HG02588 (cell line): ENCODE data around the gene TMEM63B.

Experiments
- ATAC-seq: cut with Tn5 transposase; IDR thresholded peaks from one replicate; pipeline ENCODE4 v1.9.1; 2021; ENCODE audit warnings: mild to moderate bottlenecking, moderate library complexity; ENCODE audit not compliant: unreplicated experiment

TMEM63B gene

DNA sequence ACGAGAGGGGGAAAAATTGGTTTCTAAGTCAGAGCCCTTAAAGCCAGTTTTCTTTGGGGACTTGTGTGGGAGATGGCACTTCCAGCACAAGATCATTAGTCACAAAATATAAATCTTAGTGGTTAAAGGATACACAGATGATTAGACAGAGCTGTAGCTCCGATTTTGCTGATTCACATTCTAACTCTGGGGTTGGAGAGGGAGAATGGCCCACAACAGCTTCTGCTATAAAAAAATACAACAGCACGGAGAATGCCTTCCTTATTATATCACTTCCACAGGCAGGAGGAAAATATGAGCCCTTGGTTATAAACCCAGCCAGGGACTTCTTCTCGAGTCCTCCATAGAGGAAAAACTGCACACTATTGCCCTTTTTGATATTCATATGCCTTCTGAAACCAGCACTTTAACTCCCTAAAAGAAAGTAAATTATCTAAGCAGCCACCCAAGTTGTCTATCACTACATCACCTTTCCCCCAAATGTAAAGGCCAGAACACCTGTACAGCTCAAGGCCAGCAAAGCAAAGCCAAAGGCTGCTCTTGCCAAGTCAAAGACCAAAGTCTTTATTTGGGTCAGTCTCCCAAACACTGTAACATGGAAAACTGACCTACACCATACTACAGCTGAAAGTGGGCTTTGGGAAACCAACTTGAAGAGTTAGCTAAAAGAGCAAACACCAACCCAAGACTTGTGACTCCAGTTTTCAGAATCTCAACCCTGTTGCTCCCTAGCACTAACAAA lies 10.5 kb upstream of the TMEM63B start:
- ATAC-seq: no peak

DNA sequence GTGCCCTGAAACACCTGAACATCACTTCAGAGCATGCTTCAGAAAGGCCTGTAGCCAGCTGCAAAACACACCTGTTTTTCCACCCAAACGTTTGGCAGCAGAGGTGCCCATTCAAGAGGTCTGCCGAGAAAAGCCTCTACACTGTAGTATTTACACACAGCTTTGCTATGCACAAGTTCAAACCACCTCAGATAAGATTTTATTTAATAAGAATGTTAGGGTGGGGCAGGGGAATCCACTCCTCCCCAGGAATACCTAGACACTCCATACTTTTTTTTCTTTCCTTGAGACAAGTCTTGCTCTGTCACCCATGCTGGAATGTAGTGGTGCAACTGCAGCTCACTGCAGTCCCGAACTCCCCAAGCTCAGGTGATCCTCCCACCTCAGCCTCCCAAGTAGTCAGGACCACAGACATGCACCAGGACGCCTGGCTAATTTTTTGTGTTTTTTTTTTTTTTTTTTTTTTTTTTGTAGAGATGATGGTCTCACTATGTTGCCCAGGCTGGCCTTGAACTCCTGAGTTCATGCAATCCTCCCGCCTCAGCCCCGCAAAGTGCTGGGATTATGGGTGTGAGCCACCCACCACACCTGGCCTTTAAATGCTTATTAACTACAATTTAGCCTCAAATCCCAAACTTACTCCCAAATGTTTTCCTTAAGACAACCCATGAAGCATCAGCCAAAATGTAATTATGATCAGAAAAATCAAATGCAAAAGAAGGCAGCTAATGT lies 9.8 kb upstream of the TMEM63B start:
- ATAC-seq: no peak

DNA sequence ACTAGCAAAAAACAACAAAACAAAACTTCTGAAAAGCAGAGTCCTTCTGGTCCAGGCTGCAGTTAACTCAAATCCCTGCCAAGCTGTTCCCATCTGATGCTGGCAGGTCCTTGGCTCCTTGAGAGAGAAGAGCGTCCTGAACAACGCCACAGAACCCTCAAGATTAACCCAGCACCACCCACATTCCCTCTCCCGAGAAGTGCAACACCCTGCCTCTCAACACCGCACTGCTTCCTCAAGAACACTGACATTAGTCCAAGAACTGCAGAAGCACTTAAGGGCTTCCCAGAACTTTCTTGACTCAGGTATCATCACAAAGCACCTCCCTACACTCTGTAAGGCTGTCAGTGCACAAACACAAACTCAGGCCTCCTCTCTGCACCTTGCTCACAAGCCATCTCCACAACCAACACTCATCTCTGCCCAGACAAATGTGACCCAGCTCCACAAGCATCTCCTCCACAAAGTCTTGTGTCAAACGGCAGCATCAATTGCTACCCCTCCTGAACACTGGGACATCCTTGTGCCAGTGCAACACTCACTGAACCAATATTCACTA lies 7.6 kb upstream of the TMEM63B start:
- no peak for ATAC-seq

DNA sequence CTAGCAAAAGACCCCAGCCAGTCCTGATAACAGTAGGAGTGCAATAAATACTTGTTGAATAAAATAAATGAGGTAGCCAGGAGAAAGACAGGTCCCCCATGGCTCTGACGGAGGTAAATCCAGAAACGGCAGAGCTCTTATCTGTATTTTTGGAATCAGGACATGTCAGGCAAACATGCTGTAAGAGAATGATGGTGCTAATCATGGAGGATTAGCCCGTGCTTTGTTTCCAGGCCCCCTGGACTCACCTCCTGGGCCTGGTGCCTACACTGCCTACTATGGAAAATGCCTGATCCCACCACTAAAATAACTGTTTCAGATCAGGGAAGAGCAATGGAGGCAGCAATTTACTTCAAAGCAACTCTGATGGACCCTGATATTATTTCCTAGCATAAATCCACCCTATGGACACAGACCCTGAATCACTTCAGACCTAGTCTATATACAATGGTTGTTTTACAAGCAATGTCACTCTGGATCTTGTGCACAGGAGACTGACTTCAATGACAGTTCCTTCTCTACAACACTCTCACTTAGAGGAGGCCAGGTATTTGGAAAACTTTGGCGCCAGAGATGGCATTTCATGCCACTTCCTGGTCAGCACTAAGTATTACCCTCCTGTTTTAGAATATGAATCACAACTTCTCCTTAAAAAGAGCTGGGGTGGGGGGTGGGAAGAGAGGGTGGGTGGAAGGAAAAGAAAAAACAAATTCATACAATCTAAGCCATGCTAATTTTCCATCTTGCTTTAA lies 6.5 kb upstream of the TMEM63B start:
- no peak for ATAC-seq

DNA sequence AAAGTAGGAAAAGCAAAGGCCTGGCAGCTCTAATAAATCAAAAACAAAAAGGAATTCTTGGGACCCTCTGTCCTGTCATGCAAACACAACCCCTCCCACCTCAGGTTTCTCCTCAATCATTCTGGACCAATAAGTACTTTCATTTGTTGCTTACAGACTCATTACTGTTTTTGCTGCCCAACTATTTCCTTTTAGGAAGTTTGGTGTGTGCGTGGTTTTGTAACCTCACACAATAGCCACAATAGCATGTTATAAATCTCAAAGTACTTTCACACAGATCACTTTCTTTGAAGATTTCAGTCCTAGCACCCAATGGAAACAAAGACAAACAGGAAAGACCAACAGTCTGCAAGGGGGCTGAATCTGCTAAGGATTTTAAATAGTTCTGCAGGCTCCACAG lies 4.6 kb upstream of the TMEM63B start:
- no peak for ATAC-seq

DNA sequence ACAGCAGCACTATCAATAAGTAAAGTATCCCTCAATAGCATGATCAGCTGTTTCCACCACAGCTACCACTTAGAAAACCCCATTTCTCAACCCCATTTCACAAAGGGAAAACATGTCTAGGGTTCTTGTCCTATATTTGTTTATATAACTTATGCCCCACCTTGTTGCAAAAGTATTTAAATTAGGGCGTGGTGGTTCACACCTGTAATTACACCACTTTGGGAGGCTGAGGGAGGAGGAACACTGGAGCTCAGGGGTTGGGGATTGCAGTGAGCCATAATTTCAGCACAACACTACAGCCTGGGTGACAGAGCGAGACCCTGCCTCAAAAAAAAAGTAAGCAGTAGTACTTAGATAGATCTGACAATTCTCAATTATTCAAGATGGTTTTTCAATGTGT lies 3.8 kb upstream of the TMEM63B start:
- ATAC-seq: no peak

DNA sequence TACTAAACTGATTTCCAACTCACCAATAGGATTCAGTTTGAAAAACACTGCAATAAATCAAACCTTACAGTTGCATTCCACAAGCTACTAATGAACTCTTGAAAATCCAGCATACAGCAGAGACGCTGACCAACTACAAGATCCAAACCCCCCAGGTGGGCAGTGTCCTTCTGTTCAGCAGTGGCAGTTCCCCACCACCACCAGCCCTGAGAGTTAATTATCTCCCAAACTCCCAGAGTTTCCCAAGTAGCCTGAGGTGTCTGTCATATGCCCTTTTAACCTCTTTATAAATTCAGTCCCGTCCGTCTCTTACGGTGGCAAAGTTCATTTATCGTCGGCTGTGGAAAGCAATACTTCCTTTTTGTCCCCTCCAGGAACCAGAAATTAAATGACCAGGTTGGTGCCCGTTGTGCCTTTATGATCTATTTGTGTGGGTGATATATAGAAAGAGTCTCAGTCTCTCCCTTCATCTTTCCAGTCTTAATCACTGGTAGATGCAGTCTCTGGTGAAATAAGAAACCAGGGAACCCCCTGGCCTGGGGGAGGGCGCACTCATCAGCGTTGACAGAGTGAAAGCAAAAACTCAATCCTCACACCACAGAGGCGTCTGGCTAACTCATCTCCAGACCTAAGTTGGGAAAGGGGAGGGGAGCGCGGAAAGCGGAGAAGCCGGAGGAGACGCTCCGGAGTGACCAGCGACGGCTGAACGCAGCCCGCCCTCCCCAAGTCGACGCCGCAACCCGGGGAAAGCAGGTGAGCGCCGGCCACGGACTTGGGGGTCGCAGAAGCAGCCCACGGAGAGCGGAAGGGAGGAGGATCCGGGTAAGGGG lies 819 bp upstream of the TMEM63B start:
- ATAC-seq: peak; percentile 44

DNA sequence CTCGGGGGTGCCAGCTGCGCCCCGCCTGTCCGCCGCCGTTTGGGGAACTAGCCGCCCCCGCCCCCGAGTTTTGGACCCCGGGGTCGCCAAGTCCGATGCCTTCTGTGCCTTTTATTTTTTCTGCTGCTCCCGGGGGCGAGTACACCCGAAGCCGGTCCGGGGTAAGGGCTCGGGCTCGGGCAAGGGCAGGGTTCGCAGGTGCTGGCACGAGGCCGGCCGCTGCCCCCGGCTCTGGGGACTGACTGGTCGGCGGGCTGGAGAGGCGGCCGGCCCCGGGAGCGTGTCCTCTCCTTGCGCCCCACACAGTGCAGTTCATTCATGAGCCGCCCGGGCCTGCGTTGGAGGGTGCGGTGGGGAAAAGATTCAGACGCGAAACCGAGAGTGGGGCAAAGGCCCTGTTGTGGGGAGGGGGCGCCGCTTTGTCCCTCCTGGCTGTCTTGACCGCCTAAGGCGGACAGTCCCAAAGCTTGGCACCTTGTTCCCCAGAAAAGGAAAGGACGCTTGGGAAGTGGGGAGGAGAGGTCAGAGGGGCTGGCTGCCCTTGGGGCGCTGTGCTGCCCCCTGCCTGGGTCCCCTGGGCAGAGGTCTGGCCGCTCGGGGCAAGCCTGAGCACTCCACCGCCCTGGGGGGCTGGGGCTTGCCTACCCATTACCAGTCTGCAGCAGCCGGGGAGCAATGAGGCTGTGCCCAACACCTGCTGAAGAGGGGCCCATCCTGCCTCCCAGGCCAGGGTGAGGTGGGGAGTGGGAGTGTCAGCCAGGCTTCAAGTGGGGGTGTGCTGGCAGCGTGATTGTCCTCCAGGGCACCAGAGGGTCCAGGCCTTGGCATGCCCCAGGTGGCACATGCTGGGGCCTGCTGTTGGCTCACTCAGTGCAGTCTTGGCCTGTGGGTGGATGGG lies 915 bp downstream of the TMEM63B start:
- ATAC-seq: no peak

DNA sequence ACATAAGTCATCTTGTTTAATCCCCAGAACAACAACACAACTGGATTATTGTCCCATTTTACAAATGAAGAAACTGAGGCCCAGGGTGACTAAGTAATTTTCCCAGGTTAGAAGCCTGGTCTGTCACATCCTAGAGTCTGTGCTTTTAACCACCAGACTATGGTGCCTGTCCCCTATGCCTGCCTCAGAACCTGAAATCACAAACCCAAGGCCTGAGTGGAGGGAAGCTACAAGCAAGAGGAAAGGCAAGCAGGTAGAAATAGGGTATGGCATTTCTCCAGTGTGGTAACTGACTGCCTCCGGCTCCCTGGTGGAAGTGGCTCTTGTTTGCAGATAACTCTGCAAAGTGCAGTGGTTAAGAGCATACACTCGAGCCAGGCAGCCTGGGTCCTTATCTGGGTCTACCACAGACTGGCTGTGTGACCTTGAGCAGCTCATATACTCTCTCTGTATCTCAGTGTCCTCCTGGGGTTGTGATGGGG lies 2.5 kb downstream of the TMEM63B start:
- no peak for ATAC-seq

DNA sequence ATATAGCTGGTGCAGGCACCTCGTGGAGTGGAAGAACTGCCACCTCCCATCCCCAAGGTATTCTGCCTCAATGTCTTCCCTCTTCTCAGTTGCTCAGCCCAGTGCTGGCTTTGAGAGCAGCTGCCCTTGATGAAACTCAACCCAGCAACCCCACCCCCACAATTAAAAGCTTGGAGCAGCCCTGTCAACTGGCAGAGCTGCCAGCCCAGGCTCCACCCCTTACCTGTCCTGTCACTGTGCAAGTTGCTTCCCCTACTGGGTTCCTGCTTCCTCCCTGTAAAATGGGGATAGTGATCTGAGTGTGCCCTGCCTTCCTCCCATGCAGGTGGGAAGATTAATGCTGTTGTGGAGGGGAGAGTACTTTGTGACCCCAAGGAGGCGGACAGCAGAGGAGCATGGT lies 4.5 kb downstream of the TMEM63B start:
- no peak for ATAC-seq

DNA sequence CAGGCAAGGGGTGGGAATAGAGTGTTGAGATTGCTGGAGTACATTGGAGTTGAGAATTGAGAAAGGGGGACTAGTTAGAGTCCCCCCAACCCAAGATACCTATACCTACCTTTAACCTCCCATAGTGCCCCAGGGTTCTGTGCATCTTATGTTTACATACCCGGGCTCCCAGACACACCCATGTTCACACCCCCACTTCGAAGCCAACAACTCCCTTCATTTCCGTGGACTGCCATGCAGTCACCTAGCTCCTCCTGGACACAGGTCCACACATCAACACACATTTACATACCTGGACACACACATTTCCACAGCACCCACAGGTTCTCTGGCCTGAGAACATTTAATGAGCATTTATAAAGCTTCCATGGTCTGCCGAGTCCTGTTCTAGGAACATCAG lies 5.1 kb downstream of the TMEM63B start:
- ATAC-seq: no peak

DNA sequence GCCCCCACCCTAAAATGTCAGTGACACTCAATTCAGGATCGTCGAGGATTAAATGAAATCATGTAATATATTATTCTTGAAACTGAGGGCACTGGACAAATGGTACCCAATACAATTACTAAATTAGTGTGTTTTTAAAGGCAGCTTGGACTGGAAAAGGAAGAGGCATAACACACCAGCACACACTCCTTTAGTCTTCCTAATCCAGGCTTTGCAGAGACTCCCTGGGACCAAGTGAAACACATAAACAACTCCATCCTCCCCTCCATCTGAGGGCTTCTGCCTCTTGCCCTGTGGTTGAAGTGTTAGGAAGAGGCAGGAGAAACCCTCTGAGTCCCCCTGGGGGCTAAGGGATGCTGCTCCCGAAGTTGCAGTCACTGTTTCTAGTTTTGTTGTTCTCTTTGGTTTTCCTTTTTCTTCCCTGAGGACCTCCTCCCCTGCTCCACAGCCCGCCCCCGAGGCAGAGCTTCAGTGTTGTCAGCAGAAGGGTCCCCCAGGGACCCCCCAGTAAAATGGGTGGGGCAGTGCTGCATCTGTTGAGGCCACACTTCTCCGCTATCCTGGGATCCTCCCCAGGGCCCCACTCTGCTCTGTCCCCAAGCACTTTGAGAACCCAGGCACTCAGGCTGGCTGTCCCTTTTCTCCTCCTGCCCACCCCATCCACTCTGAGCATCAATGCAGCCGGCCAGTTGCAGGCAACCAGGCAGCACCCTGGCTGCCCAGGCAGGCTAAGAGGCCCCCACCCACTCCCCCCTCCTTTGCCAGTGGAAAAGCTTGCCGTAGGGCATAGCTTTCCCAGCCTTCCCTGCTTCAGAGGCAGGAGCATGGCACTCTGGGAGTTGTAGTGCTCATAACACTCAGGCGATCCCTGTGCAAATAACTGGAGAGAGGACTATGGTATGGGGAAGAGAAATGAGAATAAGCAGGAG lies 5.9 kb downstream of the TMEM63B start:
- no peak for ATAC-seq

DNA sequence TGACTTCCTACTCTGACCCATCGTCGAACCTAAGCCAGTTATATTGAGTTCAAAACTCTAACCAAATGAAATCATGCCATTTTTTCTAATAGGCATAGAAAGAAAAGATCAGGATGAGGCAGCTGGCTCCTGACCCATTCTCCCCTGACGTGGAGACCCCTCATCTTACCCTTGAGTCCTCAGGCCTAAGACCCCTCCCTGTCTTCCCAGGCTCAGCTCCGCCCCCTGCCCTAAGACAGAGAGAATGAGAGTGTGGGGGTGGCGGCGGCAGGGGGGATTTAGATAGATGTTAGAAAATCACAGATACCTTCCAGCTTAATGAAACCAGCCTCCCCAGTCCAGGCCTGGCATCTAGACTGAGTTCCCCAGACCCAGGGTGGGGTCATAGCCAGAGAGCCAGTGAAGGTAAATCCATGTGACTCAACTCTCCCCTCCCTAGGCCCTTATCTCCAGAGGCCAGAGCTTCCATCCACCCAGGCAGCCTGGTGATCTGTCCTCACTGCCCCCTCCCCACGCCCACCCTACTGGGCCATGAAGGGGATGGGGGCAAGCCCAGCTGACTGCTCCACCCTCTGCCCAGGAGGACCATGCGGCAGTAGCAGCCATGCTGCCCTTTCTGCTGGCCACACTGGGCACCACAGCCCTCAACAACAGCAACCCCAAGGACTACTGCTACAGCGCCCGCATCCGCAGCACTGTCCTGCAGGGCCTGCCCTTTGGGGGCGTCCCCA lies 6.8 kb downstream of the TMEM63B start:
- no peak for ATAC-seq

DNA sequence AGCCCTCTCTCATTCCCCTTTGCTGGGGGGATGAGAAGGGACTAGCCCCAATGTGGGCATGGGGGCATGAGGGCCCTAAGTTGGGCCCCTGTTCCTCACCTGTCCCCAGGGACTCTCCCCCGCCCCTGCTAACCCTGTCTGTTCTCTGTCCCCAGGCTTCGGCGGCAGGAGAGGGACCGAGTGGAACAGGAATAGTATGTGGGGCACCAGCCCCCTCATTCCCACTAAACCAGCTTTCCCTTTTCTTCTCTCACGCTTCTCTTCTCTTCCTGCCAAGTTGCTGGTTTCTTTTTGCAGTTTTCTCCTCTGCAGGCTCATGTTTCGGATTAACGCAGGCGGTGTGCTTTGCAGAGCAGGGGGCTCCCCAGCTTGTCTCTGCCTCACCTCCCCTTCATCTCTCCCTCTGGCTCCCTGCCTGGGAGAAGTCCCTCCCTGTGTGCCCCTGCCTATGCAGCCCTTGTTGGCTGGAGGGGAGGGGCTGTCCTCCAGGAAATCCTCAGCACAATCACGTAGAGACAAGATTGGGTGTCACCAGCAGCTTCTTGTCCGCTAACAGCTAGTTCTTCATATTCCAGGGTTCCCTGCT lies 7.9 kb downstream of the TMEM63B start:
- no peak for ATAC-seq

DNA sequence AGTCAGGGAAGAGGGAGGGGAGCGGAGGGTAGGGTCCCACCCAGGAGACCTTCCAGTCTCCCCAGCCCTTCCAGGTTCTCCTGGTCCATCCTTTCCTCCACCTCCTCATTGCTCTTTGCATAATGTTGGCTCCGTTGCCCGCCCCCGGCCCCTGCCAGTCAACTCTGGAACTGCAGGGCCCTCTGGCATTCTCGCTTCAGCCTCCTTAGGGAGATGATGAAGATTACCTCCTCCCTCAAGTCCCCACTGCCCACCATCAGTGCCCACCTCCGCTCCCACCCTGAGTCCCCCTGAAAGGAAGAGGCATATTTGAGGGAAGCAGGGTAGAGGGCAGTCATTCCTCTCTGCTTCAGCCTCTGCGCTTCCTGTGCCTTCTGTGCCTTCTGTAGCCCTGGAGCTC lies 8.5 kb downstream of the TMEM63B start:
- ATAC-seq: no peak

DNA sequence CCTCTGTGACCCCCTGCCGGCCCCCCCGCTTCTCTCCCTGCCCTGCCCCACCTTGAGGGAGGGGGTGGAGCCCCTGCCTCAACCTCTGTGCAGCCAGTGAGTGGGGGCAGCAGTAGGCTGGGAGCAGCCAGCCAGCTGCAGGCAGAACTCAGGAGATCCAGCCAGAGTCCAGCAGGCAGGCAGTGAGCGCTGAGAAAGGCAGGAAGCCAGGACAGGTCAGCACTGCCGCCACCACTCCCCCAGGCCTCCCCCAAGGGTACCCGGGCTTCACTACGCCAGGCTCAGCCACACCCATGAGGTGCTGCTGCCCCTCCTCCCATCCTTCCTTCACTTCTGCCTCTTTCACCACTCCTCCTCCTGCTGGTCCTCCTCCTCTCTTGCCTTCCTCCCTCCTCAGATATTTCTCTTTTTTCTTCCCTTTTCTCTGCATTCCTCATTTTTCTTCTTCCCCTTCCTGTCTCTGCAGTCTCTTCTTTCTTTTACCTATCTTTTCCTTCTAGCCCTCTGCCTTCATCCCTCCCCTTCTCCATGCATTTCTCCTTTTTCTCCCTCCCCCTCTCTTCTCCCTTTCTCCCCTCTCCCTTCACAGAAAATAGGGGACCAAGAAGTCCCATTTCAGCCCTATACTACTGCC lies 11.5 kb downstream of the TMEM63B start:
- ATAC-seq: no peak

DNA sequence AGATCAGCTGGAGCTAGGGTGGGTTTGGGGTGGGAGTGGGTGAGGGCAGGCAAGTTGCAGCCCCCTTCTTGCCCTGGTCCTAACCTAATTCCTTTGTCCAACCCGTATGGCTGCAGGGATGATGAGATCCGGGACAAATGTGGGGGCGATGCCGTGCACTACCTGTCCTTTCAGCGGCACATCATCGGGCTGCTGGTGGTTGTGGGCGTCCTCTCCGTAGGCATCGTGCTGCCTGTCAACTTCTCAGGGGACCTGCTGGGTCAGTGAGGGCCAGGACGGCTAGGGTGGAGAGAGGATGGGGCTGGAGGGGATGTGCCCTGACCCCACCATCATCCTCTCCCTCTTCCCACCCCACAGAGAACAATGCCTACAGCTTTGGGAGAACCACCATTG lies 12.0 kb downstream of the TMEM63B start:
- no peak for ATAC-seq
